HG02588 (cell line): ENCODE results near the gene TTLL3.

Source experiments
- ATAC-seq: cut with Tn5 transposase; IDR thresholded peaks from one replicate; pipeline ENCODE4 v1.9.1; 2021; ENCODE audit warnings: mild to moderate bottlenecking, moderate library complexity; ENCODE audit not compliant: unreplicated experiment

The TTLL3 gene

GRCh38 chr3:9781551-9781950 is 28.5 kb upstream of the TTLL3 start:
- ATAC-seq = no peak

DNA sequence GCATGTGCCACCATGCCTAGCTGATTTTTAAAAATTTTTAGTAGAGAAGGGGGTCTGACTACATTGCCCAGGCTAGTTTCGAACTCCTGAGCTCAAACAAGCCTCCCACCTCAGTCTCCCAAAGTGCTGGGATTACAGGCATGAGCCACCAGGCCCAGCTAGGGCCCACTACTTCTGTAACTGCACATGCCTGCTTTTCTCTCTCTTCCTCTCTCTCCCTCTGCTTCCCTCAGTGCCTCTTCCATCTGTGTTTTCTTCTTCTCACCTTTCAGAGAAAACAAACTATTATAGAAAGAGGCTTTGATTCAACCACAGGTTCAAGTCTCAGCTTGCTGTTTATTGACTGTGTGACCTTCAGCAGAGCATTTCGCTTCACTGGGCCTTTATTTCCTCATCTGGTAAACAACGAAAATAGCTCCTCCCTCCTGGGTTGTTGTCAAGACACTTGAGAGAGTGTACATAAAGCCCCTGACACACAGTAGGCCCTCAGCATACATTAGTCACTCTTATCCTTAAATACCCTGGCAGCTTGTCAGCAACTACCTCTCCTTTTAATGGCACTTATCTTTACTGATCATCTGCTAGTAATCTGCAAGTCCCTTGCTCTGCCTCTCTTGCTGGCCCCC is 28.0 kb upstream of the TTLL3 start:
- ATAC-seq = no peak

DNA sequence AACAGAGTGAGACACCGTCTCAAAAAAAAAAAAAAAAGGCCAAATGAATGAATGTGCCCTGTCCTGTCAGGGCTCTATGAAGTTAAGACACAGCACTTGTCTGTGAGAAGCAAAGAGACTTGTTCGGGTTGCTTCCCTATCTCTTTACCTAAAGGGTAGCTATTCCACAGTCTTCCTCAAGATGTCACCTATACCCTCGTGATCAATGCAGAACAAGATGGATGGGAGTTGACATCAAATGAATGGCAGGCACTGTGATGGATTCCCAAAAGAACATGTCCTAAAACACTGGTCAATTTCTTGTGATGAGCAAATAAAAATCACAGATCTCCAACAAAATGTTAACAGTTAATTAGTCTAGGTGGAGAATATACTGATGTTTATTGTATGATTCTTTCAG is 27.3 kb upstream of the TTLL3 start:
- no peak for ATAC-seq

DNA sequence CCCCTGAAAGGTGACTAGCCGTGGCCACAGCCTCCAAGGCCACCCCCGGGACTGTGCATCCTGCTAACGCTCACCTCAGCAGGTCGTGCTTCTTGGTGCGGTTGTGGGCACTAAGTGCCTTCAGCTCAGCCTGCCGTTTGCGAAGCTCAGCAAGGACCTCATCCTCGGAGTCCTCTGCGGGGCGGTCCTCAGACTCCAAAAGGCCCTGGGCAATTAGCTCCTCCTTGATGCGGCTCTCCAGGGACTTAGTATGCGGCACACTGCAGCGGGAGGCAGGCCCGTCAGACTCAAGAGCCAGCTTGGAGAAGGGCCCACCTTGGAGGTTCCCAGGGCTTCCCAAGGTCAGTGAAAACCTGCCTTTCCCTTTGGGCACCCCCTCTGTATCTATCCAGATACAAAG is 26.1 kb upstream of the TTLL3 start:
- ATAC-seq = no peak

GRCh38 chr3:9784965-9785364 is 25.1 kb upstream of the TTLL3 start:
- no peak for ATAC-seq

DNA sequence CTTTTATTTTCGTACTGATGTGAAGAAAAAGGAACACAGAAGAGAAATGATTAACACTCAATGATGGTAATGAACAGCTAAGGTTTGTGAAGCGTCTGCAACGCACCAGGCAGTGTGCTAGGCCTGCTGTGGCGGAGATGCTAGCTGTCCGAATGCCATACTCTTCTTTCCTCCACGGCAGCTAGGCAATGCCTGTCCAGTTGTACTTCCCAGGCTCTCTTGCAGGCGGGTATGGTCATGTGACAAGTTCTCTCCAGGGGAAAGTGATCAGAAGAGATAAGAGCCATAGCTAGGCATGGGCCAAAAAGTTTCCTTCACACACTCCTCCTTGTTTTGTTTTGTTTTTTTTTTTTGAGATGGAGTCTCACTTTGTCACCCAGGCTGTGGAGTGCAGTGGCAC is 24.5 kb upstream of the TTLL3 start:
- no peak for ATAC-seq

DNA sequence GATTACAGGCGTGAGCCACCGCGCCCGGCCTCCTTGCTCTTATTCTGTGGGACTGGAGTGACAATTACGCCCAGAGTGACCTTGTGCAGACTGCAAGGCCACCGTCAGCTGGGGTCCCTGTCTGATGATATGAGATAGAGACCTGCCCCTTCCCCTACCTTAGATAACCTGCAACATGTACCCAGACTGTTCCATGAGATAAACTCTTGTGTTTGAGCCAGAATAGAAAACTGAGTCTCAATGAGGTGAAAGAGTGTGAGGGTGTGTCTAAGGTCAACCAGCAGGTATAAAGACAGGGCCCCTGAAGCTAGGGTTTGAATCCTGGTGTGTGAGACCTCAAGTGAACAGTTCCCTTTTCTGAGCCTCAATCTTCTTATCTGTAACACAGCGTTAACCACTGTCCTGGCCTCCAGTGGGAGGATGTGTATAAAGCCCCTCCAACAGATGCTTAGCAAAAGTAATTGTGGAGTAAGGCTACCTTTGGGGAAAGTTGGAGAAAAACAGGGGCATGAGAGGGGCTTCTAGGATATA is 23.8 kb upstream of the TTLL3 start:
- ATAC-seq = no peak

GRCh38 chr3:9786825-9787669 is 23.0 kb upstream of the TTLL3 start:
- no peak for ATAC-seq

GRCh38 chr3:9787714-9788113 is 22.3 kb upstream of the TTLL3 start:
- no peak for ATAC-seq

DNA sequence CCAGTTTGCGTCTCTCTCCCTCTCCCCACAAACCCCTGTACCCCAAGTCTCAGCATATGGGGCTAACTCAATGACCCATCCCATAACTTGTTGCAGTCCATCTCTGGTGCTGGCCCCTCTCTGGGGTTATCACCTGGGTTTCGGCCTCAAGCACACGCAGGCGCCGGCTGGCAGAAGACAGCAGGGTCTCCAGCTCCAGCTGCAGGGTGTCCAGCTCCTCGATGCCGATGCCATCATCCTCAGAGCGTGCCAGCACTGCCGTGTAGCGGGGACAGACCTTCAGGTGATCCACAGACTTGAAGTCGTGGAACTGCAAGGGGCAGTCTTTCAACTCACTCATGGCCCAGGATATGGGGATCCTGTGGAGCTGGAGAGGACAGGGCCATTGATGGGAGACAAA is 18.9 kb upstream of the TTLL3 start:
- no peak for ATAC-seq

DNA sequence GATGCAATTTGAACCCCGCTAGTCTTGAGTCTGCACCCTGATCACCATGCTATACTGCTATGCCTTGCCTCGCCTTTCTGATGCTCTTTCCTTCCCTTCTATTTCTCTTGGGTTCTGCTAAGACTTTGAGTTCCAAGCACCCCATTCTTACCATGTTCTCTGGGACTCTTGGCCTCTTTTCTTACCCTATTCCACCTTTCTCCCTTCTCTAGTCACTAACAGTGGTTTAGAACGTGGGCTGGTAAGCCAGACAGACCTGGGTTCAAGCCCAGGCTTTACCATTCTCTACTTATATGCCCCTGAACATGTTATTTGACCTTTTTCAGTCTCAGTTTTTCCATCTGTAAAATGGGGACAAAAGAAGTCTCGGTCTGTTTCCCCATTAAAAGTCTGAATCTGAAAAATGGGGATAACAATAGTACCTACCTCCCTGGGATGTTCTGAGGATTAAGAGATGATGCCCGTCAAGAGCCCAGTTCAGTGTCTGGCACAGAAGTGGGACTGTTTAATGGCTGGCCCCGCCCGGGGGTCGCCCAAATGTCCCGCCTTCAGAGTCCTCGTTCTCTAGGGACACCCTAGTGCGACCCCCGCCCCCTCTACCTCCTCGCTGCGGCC is 18.2 kb upstream of the TTLL3 start:
- no peak for ATAC-seq

DNA sequence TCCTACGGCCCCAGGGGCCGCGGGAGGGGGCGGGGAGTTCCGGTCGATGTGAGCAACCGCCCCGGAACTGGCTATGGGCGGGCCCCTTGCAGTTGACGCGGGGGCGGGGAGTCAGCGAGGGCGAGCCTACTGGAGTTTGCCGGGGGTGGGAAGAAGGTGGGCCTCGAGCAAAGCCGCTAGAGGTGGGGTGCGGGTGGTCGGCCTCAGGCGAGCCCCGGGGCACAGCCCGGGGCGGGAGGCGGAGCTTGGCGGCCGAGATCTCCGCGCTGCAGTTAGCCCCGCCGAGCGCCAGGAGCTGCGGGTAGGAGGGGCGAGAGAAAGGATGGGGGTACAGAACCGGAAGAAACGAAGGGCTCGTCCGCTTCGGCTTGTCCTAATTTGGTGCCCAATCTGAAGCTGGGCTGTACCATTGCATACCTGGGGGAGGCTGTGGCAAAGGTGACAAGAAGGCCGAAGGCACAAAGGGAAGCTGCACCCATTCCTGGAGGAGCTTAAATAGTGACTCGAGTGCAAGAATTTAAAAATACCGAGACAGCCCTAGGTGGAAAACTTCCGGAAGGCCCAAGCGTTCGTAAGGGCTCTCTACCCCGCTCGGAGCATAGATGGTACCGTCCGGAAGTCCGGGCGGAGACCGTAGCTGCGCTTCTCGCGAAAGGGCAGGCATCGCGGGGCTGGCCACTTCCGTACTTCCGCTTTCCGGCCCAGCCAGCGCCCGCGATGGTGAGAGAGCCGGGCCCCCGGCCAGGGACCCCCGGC is 17.5 kb upstream of the TTLL3 start, which contains the start of the genes ARPC4 and TADA3:
ARPC4 (plus strand) TSS at position 678 of the 756 bp plus-strand sequence; CDS start at position 718, 40 bp downstream.
TADA3 (minus strand) TSS at position 69 of the 756 bp plus-strand sequence. CDS start 1,007 bp downstream, outside the sequence.
- peak; percentile 80 for ATAC-seq

- peak; percentile 4 for ATAC-seq
Measured at GRCh38 chr3:9793161-9793781, 16.8 kb upstream of the TTLL3 start.

- no peak for ATAC-seq
Measured at GRCh38 chr3:9794400-9794799, 15.7 kb upstream of the TTLL3 start.

- ATAC-seq = no peak
Measured at GRCh38 chr3:9795207-9795606, 14.9 kb upstream of the TTLL3 start.

GRCh38 chr3:9797196-9797945 is 12.7 kb upstream of the TTLL3 start:
- no peak for ATAC-seq

DNA sequence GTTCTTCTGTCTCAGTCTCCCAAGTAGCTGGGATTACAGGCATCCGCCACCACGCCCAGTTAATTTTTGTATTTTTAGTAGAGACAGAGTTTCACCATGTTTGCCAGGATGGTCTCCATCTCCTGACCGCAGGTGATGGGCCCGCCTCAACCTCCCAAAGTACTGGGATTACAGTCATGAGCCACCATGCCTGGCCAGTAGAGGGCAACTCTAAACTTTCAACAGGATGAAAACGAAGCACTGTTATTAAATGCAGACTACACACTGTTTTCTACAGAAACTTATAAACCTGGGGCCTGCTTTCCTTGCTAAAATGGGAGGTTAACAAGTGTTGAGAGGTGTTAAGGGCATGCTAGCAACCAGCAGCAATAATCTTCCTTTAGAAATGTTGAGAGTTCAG is 9.5 kb upstream of the TTLL3 start:
- ATAC-seq = no peak

DNA sequence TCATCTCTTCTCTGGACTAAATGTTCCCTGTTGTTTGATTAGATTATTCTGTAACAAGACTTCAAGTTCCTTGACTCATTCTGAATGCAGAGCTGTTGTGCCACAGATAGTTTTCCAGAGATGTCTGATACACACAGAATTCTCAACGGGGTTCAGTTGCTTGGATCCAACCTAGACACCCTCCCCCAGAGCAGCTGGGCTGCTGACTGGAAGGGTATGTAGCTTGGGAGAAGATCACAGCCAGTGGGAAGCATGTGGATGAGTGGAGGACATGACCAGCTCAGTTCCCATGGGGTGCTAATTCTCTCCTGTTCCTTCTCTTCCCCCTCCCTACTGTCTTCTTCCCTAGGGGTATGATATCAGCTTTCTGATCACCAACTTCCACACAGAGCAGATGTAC is 6.6 kb upstream of the TTLL3 start:
- ATAC-seq = no peak

- ATAC-seq = no peak
Measured at GRCh38 chr3:9804996-9805395, 5.1 kb upstream of the TTLL3 start.

- ATAC-seq = no peak
Measured at GRCh38 chr3:9806137-9806536, 3.9 kb upstream of the TTLL3 start.
